A673 (cell line): ENCODE results near the gene H2AZ2.

Source experiments
- CTCF ChIP-seq: fragments of 300-800, 200-600 bp; sonication (generic); conservative IDR thresholded peaks from 2 replicates; pipeline ENCODE4 v1.5.1; 2017; ENCODE audit warnings: low read depth, mild to moderate bottlenecking, antibody characterized with exemption, low read length, moderate library complexity, mixed read lengths
- EZH2 ChIP-seq: fragments of 200-600 bp; sonication (generic); IDR thresholded peaks from 2 replicates; pipeline ENCODE4 v1.6.1; 2017; ENCODE audit warnings: borderline replicate concordance, low read depth, mild to moderate bottlenecking, mixed read lengths, antibody characterized with exemption, low read length; ENCODE audit not compliant: poor library complexity, severe bottlenecking

- TF ChIP-seq CTCF (no peak), EZH2 (no peak)
These were observed 2.1 kb upstream of the H2AZ2 start for GRCh38 chr7:44849885-44850544.
